DOHH2 (cell line): ENCODE measurements around the gene EML4.

Source experiments
- H3F3A ChIP-seq: fragments of 200-600 bp; sonication (generic), shearing (Covaris generic); 2 replicates; pipeline ENCODE4 v1.6.0; 2016; ENCODE audit warnings: antibody characterized with exemption, mild to moderate bottlenecking; ENCODE audit not compliant: control insufficient read depth, insufficient read depth
- H3K27ac ChIP-seq: fragments of 200-600 bp; sonication (generic); 2 replicates; pipeline ENCODE4 v1.5.1; 2014; ENCODE audit warnings: low read depth, mild to moderate bottlenecking, low read length, moderate library complexity
- H3K27me3 ChIP-seq: fragments of 200-600 bp; sonication (generic); 2 replicates; pipeline ENCODE4 v1.6.1; 2014; ENCODE audit warnings: mild to moderate bottlenecking, low read length, mixed read lengths; ENCODE audit not compliant: control insufficient read depth
- H3K36me3 ChIP-seq: fragments of 200-600 bp; sonication (generic); 2 replicates; pipeline ENCODE4 v1.6.1; 2014; ENCODE audit warnings: mild to moderate bottlenecking, low read length, moderate library complexity, mixed read lengths; ENCODE audit not compliant: control insufficient read depth
- H3K4me1 ChIP-seq: fragments of 200-600 bp; sonication (generic); 2 replicates; pipeline ENCODE4 v1.6.1; 2014; ENCODE audit warnings: mild to moderate bottlenecking, low read length, mixed read lengths; ENCODE audit not compliant: control insufficient read depth
- H3K4me2 ChIP-seq: fragments of 200-600 bp; sonication (generic); 2 replicates; pipeline ENCODE4 v1.6.0; 2014; ENCODE audit warnings: mild to moderate bottlenecking, low read length, moderate library complexity
- H3K4me3 ChIP-seq: fragments of 200-600 bp; sonication (generic); 2 replicates; pipeline ENCODE4 v1.5.1; 2014; ENCODE audit warnings: mild to moderate bottlenecking, low read length, mixed read lengths
- H3K79me2 ChIP-seq: fragments of 200-600 bp; sonication (generic); 2 replicates; pipeline ENCODE4 v1.6.1; 2014; ENCODE audit warnings: mild to moderate bottlenecking, low read length, mixed read lengths; ENCODE audit not compliant: control insufficient read depth
- H3K9me2 ChIP-seq: fragments of 200-600 bp; sonication (generic); replicated peaks from 2 replicates; pipeline ENCODE4 v1.6.1; 2014; ENCODE audit warnings: mild to moderate bottlenecking, low read length, mixed read lengths; ENCODE audit not compliant: control insufficient read depth
- H3K9me3 ChIP-seq: fragments of 200-600 bp; sonication (generic); 2 replicates; pipeline ENCODE4 v1.6.1; 2014; ENCODE audit warnings: antibody characterized with exemption, low read length, mixed read lengths; ENCODE audit not compliant: control insufficient read depth, insufficient read depth
- H4K20me1 ChIP-seq: fragments of 200-600 bp; sonication (generic); 2 replicates; pipeline ENCODE4 v1.6.0; 2014; ENCODE audit warnings: low read depth, mild to moderate bottlenecking, antibody characterized with exemption, low read length, moderate library complexity; ENCODE audit not compliant: control insufficient read depth, insufficient read depth
- CTCF ChIP-seq: fragments of 200-600 bp; sonication (generic); IDR thresholded peaks from one replicate; pipeline ENCODE4 v1.5.1; 2014; ENCODE audit warnings: antibody characterized with exemption, mild to moderate bottlenecking, low read depth, low read length; ENCODE audit not compliant: poor library complexity, severe bottlenecking
- EZH2phosphoT487 ChIP-seq: fragments of 200-600 bp; sonication (generic); IDR thresholded peaks from 2 replicates; pipeline ENCODE4 v1.6.1; 2017; ENCODE audit warnings: borderline replicate concordance, mild to moderate bottlenecking, antibody characterized with exemption, low read length, moderate library complexity, mixed read lengths

The EML4 gene

GRCh38 chr2:42220566-42220965 lies 51.4 kb downstream of the EML4 start:
- Histone ChIP-seq H3K36me3 (no peaks in the 10 kb centered on the region), H3K4me2 (no peak overlapping the region), H3K27me3 (no peaks in the 10 kb centered on the region), H3K9me2 (no peaks in the 10 kb centered on the region), H4K20me1 (no peaks in the 10 kb centered on the region), H3K79me2 (peaks cover 8% of the 10 kb centered on the region; the same call in 1 of the 2 replicates), H3F3A (no peaks in the 10 kb centered on the region), H3K9me3 (no peaks in the 10 kb centered on the region), H3K27ac (no peak overlapping the region), H3K4me3 (no peak overlapping the region), H3K4me1 (no peaks in the 10 kb centered on the region)
- TF ChIP-seq EZH2phosphoT487 (no peak), CTCF (no peak)

- Histone ChIP-seq H3F3A (no peaks in the 10 kb centered on the region), H3K79me2 (peaks cover 8% of the 10 kb centered on the region; the same call in 1 of the 2 replicates), H3K4me3 (no peak overlapping the region), H3K9me2 (no peaks in the 10 kb centered on the region), H3K27me3 (no peaks in the 10 kb centered on the region), H3K9me3 (no peaks in the 10 kb centered on the region), H3K4me2 (no peak overlapping the region), H4K20me1 (no peaks in the 10 kb centered on the region), H3K27ac (no peak overlapping the region), H3K36me3 (no peaks in the 10 kb centered on the region), H3K4me1 (no peaks in the 10 kb centered on the region)
- no peak for TF ChIP-seq CTCF
- no peak for TF ChIP-seq EZH2phosphoT487
These were observed 54.1 kb downstream of the EML4 start for GRCh38 chr2:42223067-42223854.

- Histone ChIP-seq H3K4me3 (no peak overlapping the region), H3K9me2 (no peaks in the 10 kb centered on the region), H3K9me3 (no peaks in the 10 kb centered on the region), H4K20me1 (no peaks in the 10 kb centered on the region), H3K4me2 (no peak overlapping the region), H3K36me3 (no peaks in the 10 kb centered on the region), H3K79me2 (peaks cover 8% of the 10 kb centered on the region; the same call in 1 of the 2 replicates), H3K4me1 (no peaks in the 10 kb centered on the region), H3K27me3 (no peaks in the 10 kb centered on the region), H3F3A (no peaks in the 10 kb centered on the region), H3K27ac (no peak overlapping the region)
- no peak for TF ChIP-seq CTCF
- no peak for TF ChIP-seq EZH2phosphoT487
These were observed 54.7 kb downstream of the EML4 start for GRCh38 chr2:42223855-42224268.
